ENCODE measurements around the gene CISH. TPM values are rescaled to one million over a fixed set of nuclear protein-coding genes. Genes with fewer than 3 reads are reported as not detected.

The CISH gene
- total RNA-seq, 1 donor, result 1.1 TPM

DNA sequence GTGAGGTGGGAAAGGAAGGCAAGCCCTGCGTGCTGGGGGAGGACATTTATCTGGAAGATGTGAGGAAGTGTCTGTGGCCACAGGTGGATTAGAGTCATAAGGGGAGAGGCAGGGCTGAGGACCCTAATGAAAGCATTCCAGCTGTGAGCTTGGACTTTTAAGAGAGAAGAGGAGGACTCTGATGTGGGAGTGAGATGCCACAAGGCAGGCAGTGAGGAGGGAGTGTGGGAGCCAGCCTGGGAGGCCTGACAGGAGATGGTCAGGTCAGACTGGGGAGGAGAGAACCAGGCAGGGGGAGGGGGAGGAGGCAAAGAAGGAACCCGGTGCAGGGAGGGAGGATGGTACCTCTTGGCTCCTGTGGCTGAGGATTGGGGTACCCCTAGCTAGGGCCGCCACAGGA, 26.4 kb upstream of the CISH start:
- no peaks in the 10 kb centered on the region for H3K9me3 ChIP-seq (ENCODE audit: low read depth, low read length)
- no peak overlapping the region for H3K4me2 ChIP-seq (ENCODE audit: insufficient read depth, low read length)
- peaks cover 72% of the 10 kb centered on the region for H3K79me2 ChIP-seq (ENCODE audit: insufficient read depth, low read length)
- peaks cover 17% of the 10 kb centered on the region for H3K36me3 ChIP-seq (ENCODE audit: insufficient read depth, low read length)
- no peak overlapping the region for H3K4me3 ChIP-seq (ENCODE audit: insufficient read depth, low read length)
- no peaks in the 10 kb centered on the region for H3K27me3 ChIP-seq (ENCODE audit: insufficient read depth, low read length)
- no peaks in the 10 kb centered on the region for H4K20me1 ChIP-seq (ENCODE audit: insufficient read depth, low read length)
- peak overlapping the region; percentile 65 for H3K27ac ChIP-seq (ENCODE audit: low read depth, low read length)
- H3K4me1 ChIP-seq (ENCODE audit: insufficient read depth, low read length), result peaks cover 35% of the 10 kb centered on the region
- H2AFZ ChIP-seq (ENCODE audit: low read length), result no peak overlapping the region
- TF ChIP-seq, protein P1, sequence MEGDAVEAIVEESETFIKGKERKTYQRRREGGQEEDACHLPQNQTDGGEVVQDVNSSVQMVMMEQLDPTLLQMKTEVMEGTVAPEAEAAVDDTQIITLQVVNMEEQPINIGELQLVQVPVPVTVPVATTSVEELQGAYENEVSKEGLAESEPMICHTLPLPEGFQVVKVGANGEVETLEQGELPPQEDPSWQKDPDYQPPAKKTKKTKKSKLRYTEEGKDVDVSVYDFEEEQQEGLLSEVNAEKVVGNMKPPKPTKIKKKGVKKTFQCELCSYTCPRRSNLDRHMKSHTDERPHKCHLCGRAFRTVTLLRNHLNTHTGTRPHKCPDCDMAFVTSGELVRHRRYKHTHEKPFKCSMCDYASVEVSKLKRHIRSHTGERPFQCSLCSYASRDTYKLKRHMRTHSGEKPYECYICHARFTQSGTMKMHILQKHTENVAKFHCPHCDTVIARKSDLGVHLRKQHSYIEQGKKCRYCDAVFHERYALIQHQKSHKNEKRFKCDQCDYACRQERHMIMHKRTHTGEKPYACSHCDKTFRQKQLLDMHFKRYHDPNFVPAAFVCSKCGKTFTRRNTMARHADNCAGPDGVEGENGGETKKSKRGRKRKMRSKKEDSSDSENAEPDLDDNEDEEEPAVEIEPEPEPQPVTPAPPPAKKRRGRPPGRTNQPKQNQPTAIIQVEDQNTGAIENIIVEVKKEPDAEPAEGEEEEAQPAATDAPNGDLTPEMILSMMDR (IDR thresholded peaks at IDR 0.05; ENCODE audit: extremely low read depth, low read depth, low read length), result no peak
- DNase-seq (ENCODE audit: insufficient read length, low spot score, missing footprints), result no peak

DNA sequence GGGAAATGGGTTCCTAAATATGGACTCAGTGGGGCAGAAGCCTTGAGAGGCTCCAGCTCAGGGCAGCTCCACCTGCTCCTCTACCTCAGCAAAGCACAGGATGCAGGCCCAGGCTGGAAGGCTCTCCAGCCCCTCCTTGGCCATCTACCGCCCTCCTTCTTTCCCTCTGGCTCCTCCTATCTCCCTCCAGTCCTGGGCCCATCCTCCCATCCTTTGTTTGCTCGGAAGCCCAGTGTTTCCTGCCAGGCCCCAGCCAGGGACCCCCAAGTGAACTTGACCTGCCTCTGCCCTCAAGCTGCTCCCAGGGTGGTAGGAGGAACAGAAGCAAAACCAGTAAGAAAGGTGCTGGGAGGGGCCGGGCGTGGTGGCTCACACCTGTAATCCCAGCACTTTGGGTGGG, 25.4 kb upstream of the CISH start:
- peaks cover 81% of the 10 kb centered on the region for H3K79me2 ChIP-seq (ENCODE audit: insufficient read depth, low read length)
- TF ChIP-seq, protein P1 (IDR thresholded peaks at IDR 0.05; ENCODE audit: extremely low read depth, low read depth, low read length), result no peak
- peak; percentile 54 for DNase-seq (ENCODE audit: insufficient read length, low spot score, missing footprints)

DNA sequence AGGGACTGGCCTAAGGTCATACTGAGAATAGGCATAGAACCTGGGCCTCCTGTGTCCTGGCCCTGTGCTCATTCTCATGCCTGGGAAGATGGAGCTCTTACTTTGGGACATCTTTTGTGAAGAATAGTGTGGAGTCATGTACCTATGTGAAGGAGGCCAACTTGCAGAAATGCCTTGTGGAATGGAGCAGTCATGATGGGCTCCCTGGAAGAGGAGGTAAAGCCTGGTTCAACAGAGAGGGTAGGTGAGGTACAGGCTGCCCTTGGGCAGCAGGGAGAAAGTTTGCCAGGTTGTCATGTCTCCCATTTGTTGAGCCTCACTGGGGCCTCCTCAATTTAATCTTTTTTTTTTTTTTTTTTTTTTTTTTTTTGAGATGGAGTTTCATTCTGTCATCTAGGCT, 23.5 kb upstream of the CISH start:
- Histone ChIP-seq H4K20me1 (ENCODE audit: insufficient read depth, low read length) (peaks cover 3% of the 10 kb centered on the region), H3K9me3 (ENCODE audit: low read depth, low read length) (no peaks in the 10 kb centered on the region), H3K79me2 (ENCODE audit: insufficient read depth, low read length) (peaks cover 84% of the 10 kb centered on the region), H3K4me3 (ENCODE audit: insufficient read depth, low read length) (no peak overlapping the region), H3K4me2 (ENCODE audit: insufficient read depth, low read length) (no peak overlapping the region), H3K27me3 (ENCODE audit: insufficient read depth, low read length) (no peaks in the 10 kb centered on the region), H2AFZ (ENCODE audit: low read length) (no peak overlapping the region), H3K4me1 (ENCODE audit: insufficient read depth, low read length) (peaks cover 45% of the 10 kb centered on the region), H3K27ac (ENCODE audit: low read depth, low read length) (no peak overlapping the region), H3K36me3 (ENCODE audit: insufficient read depth, low read length) (no peaks in the 10 kb centered on the region)
- TF ChIP-seq, protein P1 (IDR thresholded peaks at IDR 0.05; ENCODE audit: extremely low read depth, low read depth, low read length), result no peak
- peak; percentile 21 for DNase-seq (ENCODE audit: insufficient read length, low spot score, missing footprints)

More for the DNA sequence above, 25.4 kb upstream of the CISH start:
- Histone ChIP-seq H3K36me3 (ENCODE audit: insufficient read depth, low read length) (peaks cover 10% of the 10 kb centered on the region), H3K4me2 (ENCODE audit: insufficient read depth, low read length) (no peak overlapping the region), H3K27me3 (ENCODE audit: insufficient read depth, low read length) (no peaks in the 10 kb centered on the region), H3K4me3 (ENCODE audit: insufficient read depth, low read length) (no peak overlapping the region), H3K9me3 (ENCODE audit: low read depth, low read length) (no peaks in the 10 kb centered on the region), H3K4me1 (ENCODE audit: insufficient read depth, low read length) (peaks cover 41% of the 10 kb centered on the region), H4K20me1 (ENCODE audit: insufficient read depth, low read length) (no peaks in the 10 kb centered on the region), H2AFZ (ENCODE audit: low read length) (no peak overlapping the region), H3K27ac (ENCODE audit: low read depth, low read length) (no peak overlapping the region)

DNA sequence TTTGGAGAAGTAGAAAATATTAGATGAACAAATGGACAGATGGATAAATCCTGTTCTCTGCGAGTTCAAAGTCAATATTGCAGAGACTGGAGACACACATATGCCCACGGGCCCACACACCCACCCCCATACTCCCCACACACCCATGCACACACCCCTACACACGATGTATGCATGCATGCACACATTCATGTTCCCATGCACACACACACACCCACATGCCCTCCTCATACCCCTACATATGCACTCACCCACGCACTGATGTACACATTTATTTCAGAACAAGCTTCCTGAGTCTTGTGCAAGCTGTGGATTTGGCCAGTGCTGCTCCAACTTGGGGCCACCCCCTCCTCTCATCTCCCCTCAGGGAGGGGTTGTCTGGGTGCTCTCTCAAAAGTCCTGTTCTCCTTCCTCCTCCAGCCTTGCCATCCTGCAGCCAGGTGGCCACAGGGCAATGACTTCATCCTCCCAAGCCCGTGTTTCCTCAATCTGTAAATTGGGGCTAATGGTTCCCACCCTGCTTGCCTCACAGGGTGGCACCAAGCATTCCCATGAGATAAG, 21.7 kb upstream of the CISH start:
- H4K20me1 ChIP-seq (ENCODE audit: insufficient read depth, low read length), result peaks cover 6% of the 10 kb centered on the region
- peak; percentile 17 for DNase-seq (ENCODE audit: insufficient read length, low spot score, missing footprints)
- H3K4me2 ChIP-seq (ENCODE audit: insufficient read depth, low read length), result no peak overlapping the region
- no peak overlapping the region for H3K4me3 ChIP-seq (ENCODE audit: insufficient read depth, low read length)
- H3K36me3 ChIP-seq (ENCODE audit: insufficient read depth, low read length), result no peaks in the 10 kb centered on the region
- H3K27ac ChIP-seq (ENCODE audit: low read depth, low read length), result no peak overlapping the region
- no peak overlapping the region for H2AFZ ChIP-seq (ENCODE audit: low read length)
- H3K79me2 ChIP-seq (ENCODE audit: insufficient read depth, low read length), result peaks cover 92% of the 10 kb centered on the region
- TF ChIP-seq, protein P1 (IDR thresholded peaks at IDR 0.05; ENCODE audit: extremely low read depth, low read depth, low read length), result no peak
- H3K4me1 ChIP-seq (ENCODE audit: insufficient read depth, low read length), result peaks cover 31% of the 10 kb centered on the region
- H3K9me3 ChIP-seq (ENCODE audit: low read depth, low read length), result no peaks in the 10 kb centered on the region
- H3K27me3 ChIP-seq (ENCODE audit: insufficient read depth, low read length), result no peaks in the 10 kb centered on the region

Measured in osteoblast (primary cell).